DMS 273 (cell line): ENCODE results near the gene TTLL8.

ENCODE experiments used
- DNase-seq: peaks from one replicate; lab custom pipeline; 2025; ENCODE audit not compliant: unreplicated experiment; lab: John Stamatoyannopoulos, UW

TTLL8 gene

DNA sequence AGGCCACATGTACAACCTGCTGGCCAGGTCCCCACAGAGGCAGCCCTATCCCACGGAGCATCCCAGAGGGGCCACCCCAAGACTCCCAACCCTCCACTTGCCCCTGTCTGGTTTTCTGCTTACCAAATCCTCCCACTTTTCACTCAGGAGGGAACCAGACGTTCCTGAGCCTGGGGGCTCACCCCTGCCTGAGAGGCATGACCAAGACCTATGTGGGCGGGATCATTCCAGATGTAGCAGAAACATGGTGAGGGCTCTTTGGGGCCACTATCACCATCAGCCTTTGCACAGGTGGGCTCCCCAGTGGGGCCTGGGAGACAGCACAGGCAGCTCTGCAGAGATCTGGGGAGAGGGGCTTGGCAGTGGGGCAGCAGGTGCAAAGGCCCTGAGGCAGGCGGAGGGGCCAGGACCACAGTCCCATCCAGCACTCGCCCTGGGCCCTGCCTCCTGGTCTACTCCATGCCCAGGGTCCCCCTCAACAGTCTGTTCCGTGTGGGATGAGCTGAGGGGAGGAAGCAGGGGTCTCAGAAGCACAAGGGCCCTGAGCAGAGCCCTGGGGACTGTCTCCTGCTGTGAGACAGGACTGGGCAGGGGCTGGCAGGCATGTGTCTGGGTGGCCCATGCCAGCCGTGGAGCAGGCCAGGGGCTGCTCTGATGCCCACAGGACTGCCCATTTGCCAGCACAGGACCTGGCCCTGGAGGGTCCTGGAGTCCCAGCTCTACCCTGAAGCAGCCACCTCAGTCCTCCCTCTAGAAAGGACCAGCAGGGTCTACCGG lies 88.2 kb downstream of the TTLL8 start:
- DNase-seq: no peak

DNA sequence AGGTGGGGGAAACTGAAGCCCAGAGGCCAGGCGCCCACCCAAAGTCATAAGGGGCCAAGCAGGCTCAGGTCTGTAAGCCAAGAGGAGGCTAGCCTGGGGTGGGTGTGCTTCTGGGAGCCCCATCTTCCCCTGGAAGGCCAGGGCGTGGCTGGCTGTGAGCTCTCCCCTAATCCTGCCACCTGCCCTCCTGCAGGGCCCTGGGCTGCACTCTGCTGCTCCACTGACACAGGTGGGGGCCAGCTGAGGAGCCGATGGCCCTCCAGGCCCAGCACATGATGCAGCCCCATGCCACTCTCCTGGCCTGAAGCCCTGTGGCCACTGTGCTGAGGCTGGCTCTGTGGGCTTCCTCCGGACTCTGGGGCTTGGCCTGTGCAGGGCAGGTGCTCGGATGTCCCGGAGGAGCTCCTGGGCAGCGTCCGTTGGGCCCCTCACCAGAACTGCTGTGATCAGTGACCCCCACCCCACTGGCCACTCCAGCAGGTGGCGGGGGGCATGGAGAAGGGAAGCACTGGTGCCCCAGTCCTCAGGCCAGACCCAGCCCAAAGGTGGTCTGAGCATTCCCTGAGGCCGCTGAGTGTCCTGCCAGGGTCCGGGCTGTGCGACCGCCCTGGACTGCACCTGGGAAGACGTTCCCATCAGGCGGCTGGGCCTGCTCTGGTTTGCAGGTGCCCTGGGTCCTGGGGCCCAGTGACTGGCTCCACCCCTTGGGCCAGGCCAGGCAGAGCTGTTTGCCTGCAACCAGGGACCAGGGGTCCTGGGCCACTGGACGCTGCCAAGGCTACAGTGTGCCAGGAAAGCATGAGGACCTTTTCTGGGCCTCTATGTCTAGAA lies 89.1 kb downstream of the TTLL8 start:
- no peak for DNase-seq
